ENCODE data around the gene PLPPR5. TPM values are rescaled to one million over a fixed set of nuclear protein-coding genes. Genes with fewer than 3 reads are reported as not detected.

PLPPR5 gene
- total and polyA plus RNA-seq, 10 of the 15 experiments (the other 5 are each of a cell fraction or from before 2014, with no cell fraction given) = under 0.01 to 0.11 (median 0.02) TPM; not detected in 7

DNA sequence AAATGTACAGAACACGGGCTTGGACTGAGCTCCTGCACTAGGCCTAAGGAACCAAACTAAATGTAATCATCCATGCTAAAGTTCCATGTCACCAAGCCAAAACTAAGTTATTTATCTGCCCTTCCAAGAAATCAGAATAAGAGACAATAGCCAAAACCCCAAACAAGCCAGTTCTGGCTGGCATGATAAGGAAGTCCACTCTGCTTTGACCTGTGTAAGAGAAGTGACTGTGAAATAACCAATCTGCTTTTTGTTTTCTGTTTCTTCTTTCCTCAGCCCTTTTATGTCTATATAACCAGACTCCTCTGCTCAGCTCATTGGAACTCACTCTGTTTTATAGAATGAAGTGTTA lies 15.1 kb downstream of the PLPPR5 start:
- FAIRE-seq = no peak
- Histone ChIP-seq H3K9ac (ENCODE audit: control insufficient read depth, insufficient read depth, low read length) (no peak overlapping the region), H3K79me2 (ENCODE audit: control insufficient read depth, insufficient read depth, low read length) (no peaks in the 10 kb centered on the region), H3K27me3 (replicated peaks in 1 of 2; ENCODE audit: control insufficient read depth in 2 of 2, insufficient read depth in 2 of 2, low read length in 1 of 2) (no peaks in the 10 kb centered on the region), H3K36me3 (ENCODE audit: control insufficient read depth in 2 of 2, insufficient read depth in 2 of 2, low read length in 1 of 2) (no peaks in the 10 kb centered on the region), H3K4me1 (ENCODE audit: control insufficient read depth, insufficient read depth, low read length) (no peaks in the 10 kb centered on the region), H2AFZ (ENCODE audit: control insufficient read depth, low read depth, low read length) (no peak overlapping the region), H4K20me1 (ENCODE audit: control insufficient read depth, insufficient read depth) (no peaks in the 10 kb centered on the region), H3K9me3 (replicated peaks; ENCODE audit: control insufficient read depth, insufficient read depth, low read length) (no peaks in the 10 kb centered on the region), H3K4me3 (no peak overlapping the region), H3K4me2 (ENCODE audit: control insufficient read depth, insufficient read depth) (no peak overlapping the region), H3K27ac (ENCODE audit: control insufficient read depth, insufficient read depth) (no peak overlapping the region)
- in situ Hi-C loops (cut with MboI) = no loop called here
- 0% methylated on average over 1 of the region's 1 CpG for WGBS (ENCODE audit: insufficient coverage, insufficient replicate concordance, low lambda C conversion rate, missing lambda C conversion rate)
- intact Hi-C loops (cut with micrococcal nuclease; ENCODE audit: unreplicated experiment) = no loop called here
- ChIA-PET POLR2A (no interaction called here), SMC1A (ENCODE audit: uncharacterized antibody, unreplicated experiment) (no interaction called here), RAD21 (ENCODE audit: unreplicated experiment) (no interaction called here), CTCF (interaction anchor here (0.7 kb wide), 1 partner anchor 498 kb away, joined by 3 read pairs; no protein-coding TSS in a partner anchor)
- ATAC-seq = peak; percentile 27; the same call in 2 of the 3 replicates
- no TSS peak for BruUV-seq (replicated peaks)
- no peak for DNase-seq (ENCODE audit: low read depth, low spot score)
- TF ChIP-seq, protein P1, sequence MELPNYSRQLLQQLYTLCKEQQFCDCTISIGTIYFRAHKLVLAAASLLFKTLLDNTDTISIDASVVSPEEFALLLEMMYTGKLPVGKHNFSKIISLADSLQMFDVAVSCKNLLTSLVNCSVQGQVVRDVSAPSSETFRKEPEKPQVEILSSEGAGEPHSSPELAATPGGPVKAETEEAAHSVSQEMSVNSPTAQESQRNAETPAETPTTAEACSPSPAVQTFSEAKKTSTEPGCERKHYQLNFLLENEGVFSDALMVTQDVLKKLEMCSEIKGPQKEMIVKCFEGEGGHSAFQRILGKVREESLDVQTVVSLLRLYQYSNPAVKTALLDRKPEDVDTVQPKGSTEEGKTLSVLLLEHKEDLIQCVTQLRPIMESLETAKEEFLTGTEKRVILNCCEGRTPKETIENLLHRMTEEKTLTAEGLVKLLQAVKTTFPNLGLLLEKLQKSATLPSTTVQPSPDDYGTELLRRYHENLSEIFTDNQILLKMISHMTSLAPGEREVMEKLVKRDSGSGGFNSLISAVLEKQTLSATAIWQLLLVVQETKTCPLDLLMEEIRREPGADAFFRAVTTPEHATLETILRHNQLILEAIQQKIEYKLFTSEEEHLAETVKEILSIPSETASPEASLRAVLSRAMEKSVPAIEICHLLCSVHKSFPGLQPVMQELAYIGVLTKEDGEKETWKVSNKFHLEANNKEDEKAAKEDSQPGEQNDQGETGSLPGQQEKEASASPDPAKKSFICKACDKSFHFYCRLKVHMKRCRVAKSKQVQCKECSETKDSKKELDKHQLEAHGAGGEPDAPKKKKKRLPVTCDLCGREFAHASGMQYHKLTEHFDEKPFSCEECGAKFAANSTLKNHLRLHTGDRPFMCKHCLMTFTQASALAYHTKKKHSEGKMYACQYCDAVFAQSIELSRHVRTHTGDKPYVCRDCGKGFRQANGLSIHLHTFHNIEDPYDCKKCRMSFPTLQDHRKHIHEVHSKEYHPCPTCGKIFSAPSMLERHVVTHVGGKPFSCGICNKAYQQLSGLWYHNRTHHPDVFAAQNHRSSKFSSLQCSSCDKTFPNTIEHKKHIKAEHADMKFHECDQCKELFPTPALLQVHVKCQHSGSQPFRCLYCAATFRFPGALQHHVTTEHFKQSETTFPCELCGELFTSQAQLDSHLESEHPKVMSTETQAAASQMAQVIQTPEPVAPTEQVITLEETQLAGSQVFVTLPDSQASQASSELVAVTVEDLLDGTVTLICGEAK (IDR thresholded peaks at IDR 0.05; ENCODE audit: borderline replicate concordance) = no peak
- TF ChIP-seq BCL3 (IDR thresholded peaks at IDR 0.05; ENCODE audit: borderline replicate concordance, insufficient read depth, low read depth, low read length, poor library complexity, severe bottlenecking) (no peak), ATF3 (IDR thresholded peaks at IDR 0.05; ENCODE audit: borderline replicate concordance, extremely low read depth, low read depth, low read length) (no peak), POLR2AphosphoS2 (IDR thresholded peaks at IDR 0.05; ENCODE audit: low read depth, low read length) (no peak), ZBTB4 (CRISPR knock-in tag; IDR thresholded peaks at IDR 0.05) (no peak), NFIC (IDR thresholded peaks at IDR 0.05; ENCODE audit: low read depth, low read length) (no peak), SP1 (IDR thresholded peaks at IDR 0.05; ENCODE audit: low read depth, low read length) (no peak), POLR2AphosphoS5 (IDR thresholded peaks at IDR 0.05; ENCODE audit: low read length) (no peak), IKZF1 (conservative IDR thresholded peaks at IDR 0.05) (no peak), TCF12 (IDR thresholded peaks at IDR 0.05; ENCODE audit: low read depth, low read length) (no peak)

All from GM12878 (cell line).